Measurements from ENCODE around the gene TANC1. TPM values are rescaled to one million over a fixed set of nuclear protein-coding genes. Genes with fewer than 3 reads are reported as not detected.

Gene TANC1
- total and polyA plus RNA-seq, 2 of the 4 experiments (the other 2 are of a cell fraction): 10.2 to 12.9 TPM

GRCh38 chr2:159140070-159140769 lies 171.8 kb downstream of the TANC1 start:
- H4K8ac ChIP-seq (ENCODE audit: low read depth in 2 of 2, low read length in 2 of 2): peak overlapping the region; percentile 13 to 62; a peak in 2 of 4 replicates
- peaks cover 29 to 49% of the 10 kb centered on the region in 2 experiments for H3K79me1 ChIP-seq (ENCODE audit: low read depth in 1 of 2, low read length in 2 of 2)
- peak overlapping the region; percentile 72 for H4K5ac ChIP-seq (ENCODE audit: low read depth, low read length)
- in situ Hi-C loops (cut with MboI; ENCODE audit: low sequenced_read_pairs): no loop called here
- H3K4me2 ChIP-seq (ENCODE audit: low read depth, low read length): no peak overlapping the region
- intact Hi-C loops (cut with micrococcal nuclease): no loop called here
- DNase-seq (peak; percentile 92), ATAC-seq (ENCODE audit: low read depth) (peak; percentile 36)
- peak overlapping the region; percentile 90 for H2BK5ac ChIP-seq (ENCODE audit: low read depth, low read length, poor library complexity, severe bottlenecking)
- H3K27me3 ChIP-seq (ENCODE audit: control insufficient read depth, insufficient read depth, low read length): no peaks in the 10 kb centered on the region
- H4K91ac ChIP-seq (ENCODE audit: insufficient read depth, low read depth, low read length): peak overlapping the region; percentile 67
- H3K4ac ChIP-seq (ENCODE audit: low read depth, low read length): peak overlapping the region; percentile 62
- H3K56ac ChIP-seq (ENCODE audit: extremely low read depth, insufficient read depth, low read length): peak overlapping the region; percentile 35; the same call in 1 of the 2 replicates
- peak overlapping the region; percentile 65; the same call in 1 of the 2 replicates for H2AK5ac ChIP-seq (ENCODE audit: low read depth, low read length)
- peak overlapping the region; percentile 10 for H2BK15ac ChIP-seq (ENCODE audit: low read depth, low read length)
- H4K20me1 ChIP-seq (ENCODE audit: insufficient read depth, low read length): no peaks in the 10 kb centered on the region
- ChIA-PET CTCF (interaction anchor here (0.6 to 1.0 kb wide), 4 partner anchors 11 to 1761 kb away, joined by 3 to 4 read pairs (median 3); no protein-coding TSS in a partner anchor), POLR2A (ENCODE audit: unreplicated experiment) (no interaction called here)
- H2BK20ac ChIP-seq (ENCODE audit: low read depth, low read length): peak overlapping the region; percentile 79
- peak overlapping the region; percentile 41 for H3K14ac ChIP-seq (replicated peaks; ENCODE audit: low read depth, low read length)
- no peaks in the 10 kb centered on the region for H3K9me3 ChIP-seq (ENCODE audit: control insufficient read depth, insufficient read depth, low read length)
- no peak overlapping the region for H2AK9ac ChIP-seq (replicated peaks; ENCODE audit: low read depth, low read length, poor library complexity)
- peak overlapping the region; percentile 78 for H3K18ac ChIP-seq (ENCODE audit: low read depth, low read length)
- peaks cover 26% of the 10 kb centered on the region for H3K9me1 ChIP-seq (ENCODE audit: insufficient read depth, low read length)
- peak overlapping the region; percentile 8; the same call in 1 of the 2 replicates for H3K23ac ChIP-seq (ENCODE audit: low read depth, low read length)
- H2AFZ ChIP-seq (replicated peaks; ENCODE audit: low read length, poor library complexity): no peak overlapping the region
- H3K9ac ChIP-seq (ENCODE audit: low read depth, low read length): no peak overlapping the region
- peak overlapping the region; percentile 63 for H2BK120ac ChIP-seq (ENCODE audit: low read depth, low read length)
- H3K4me3 ChIP-seq (ENCODE audit: insufficient read depth, low read depth, low read length): no peak overlapping the region
- no peaks in the 10 kb centered on the region for H3K36me3 ChIP-seq (ENCODE audit: control insufficient read depth, insufficient read depth, low read length)
- BruUV-seq (replicated peaks): no TSS peak
- H3K4me1 ChIP-seq (ENCODE audit: control insufficient read depth, insufficient read depth, low read length): peaks cover 26% of the 10 kb centered on the region
- peak overlapping the region; percentile 72 for H3K27ac ChIP-seq (ENCODE audit: insufficient read depth, low read length)
- TF ChIP-seq NFE2L2 (IDR thresholded peaks at IDR 0.05; ENCODE audit: low read depth, low read length) (peak; percentile 90), ELK1 (IDR thresholded peaks at IDR 0.05; ENCODE audit: borderline replicate concordance, low read depth, low read length) (no peak), FOS (IDR thresholded peaks at IDR 0.05; ENCODE audit: low read depth, low read length) (peak; percentile 49; the same call in 1 of the 2 replicates), MXI1 (IDR thresholded peaks at IDR 0.05; ENCODE audit: borderline replicate concordance, low read depth, low read length) (no peak), CHD1 (IDR thresholded peaks at IDR 0.05; ENCODE audit: low read depth, low read length) (no peak), POLR2A (IDR thresholded peaks at IDR 0.05; ENCODE audit: low read depth, low read length) (no peak), RCOR1 (IDR thresholded peaks at IDR 0.05; ENCODE audit: insufficient replicate concordance, low read length) (no peak), SMC3 (IDR thresholded peaks at IDR 0.05; ENCODE audit: low read depth, low read length) (no peak), RAD21 (IDR thresholded peaks at IDR 0.05; ENCODE audit: low read length) (no peak), MAFK (IDR thresholded peaks at IDR 0.05; ENCODE audit: low read depth, low read length) (peak; percentile 57)
- WGBS, 2 experiments (ENCODE audit: extremely low coverage in 2 of 2, insufficient read length in 1 of 2): no CpG with 5 or more reads among the region's 2 CpGs
- dilution Hi-C loops (cut with HindIII; ENCODE audit: low sequenced_read_pairs, unreplicated experiment): no loop called here

Measured in IMR-90 (cell line).